Activated CD8-positive, alpha-beta memory T cell treated with anti-CD3 and anti-CD28 coated beads for 24 hours (primary cell): ENCODE measurements around the gene AEN.

ENCODE experiments used
- DNase-seq: peaks from one replicate; pipeline ENCODE4 v3.0.0-alpha.2; 2020

Gene AEN, protein sequence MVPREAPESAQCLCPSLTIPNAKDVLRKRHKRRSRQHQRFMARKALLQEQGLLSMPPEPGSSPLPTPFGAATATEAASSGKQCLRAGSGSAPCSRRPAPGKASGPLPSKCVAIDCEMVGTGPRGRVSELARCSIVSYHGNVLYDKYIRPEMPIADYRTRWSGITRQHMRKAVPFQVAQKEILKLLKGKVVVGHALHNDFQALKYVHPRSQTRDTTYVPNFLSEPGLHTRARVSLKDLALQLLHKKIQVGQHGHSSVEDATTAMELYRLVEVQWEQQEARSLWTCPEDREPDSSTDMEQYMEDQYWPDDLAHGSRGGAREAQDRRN

DNA sequence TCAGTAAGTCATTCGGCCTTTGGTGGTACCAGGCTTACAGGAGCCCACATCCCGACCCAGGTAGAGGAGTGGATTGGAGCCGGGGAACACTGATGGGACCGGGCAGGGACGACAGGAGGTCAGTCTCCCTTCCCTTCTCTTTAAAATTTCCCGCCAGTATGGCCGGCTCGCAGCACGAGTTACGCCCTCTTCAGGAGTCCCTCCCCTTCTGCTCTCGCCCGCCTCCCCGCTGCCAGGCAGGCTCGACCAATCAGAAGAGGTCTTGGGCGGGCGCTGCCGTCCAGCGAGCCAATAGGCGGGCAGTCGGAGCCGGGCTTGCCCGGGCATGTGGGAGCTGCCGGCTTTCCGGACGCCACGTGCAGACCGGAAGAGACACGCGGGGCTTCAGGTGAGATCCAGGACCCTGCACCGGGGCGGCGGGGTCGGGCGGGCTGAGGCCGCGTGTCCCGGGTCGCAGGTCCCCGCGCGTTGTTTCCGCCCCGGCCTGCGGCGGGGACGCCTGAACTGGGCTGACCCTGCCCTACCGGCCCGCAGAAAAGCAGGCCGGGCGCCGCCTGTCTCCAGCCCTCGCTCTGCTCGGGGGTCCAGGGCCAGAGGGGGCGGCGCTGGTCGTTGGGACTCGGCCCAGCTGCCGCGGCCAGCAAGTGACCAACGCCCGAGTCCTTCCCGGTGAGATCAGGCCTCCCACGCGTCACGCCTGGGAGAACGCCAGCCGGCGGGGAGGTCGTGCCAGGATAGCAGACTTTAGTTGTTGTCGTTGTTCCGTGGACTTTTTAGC lies at the start of gene AEN:
Gene AEN (plus strand): TSS at position 346 of the 778 bp plus-strand sequence. CDS start 4,870 bp downstream, outside the sequence.
- peak; percentile 97 for DNase-seq

DNA sequence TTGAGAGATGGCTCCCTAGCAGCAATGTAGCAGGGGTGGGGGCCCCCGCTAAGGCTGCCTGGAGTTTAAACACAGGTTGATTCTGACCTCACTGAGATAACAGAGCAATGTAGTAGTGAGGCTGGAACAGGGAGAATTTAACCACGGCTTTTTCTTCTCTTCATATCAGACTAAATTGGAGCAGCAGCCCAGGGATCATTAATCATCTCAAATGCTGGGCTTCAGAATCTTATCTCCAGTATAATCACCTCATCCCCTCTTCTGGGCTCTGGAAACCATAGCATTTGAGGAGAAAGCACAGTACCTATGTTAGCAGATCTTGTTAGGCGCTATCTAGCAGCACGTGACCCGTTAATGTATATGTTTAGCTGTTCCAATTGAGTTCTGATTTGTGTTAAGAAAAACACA lies 49.3 kb upstream of the AEN start:
- DNase-seq, result no peak

DNA sequence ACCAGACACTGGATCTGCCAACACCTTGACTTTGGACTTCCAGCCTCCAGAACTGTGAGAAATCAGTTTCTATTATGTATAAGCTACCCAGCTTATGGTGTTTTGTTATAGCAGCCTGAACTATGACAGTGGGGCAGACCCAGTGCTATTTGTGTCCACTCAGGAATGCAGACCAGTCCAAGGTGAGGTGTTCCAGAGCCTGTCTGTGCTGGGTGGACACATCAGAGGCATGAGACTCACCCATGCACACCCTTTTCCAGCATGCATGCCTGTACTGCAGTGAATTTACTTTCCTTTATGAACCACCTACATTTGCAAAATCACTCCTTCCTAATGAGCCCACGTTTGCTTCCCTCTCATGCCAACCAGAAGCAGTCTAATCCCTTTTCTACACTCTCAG lies 47.1 kb upstream of the AEN start:
- no peak for DNase-seq

DNA sequence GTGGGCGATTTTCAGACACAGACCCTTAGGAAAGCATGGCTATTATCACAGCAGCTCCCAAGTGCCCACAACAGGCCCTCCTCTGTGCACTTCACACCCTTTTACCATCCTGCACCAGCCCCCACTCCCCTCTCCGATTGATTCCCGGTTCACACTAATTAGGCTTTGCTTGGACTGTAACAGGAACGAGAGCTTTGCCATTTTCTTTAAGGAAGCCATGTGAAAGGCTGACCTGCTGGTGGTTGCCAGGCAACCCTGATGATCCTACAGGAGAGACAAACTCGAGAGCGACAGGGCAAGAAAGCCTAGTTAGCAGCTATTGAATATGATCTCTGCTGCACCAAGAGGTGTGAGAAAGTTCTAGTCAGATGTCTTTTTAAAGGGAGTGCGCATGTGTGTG lies 46.5 kb upstream of the AEN start:
- DNase-seq, result no peak

DNA sequence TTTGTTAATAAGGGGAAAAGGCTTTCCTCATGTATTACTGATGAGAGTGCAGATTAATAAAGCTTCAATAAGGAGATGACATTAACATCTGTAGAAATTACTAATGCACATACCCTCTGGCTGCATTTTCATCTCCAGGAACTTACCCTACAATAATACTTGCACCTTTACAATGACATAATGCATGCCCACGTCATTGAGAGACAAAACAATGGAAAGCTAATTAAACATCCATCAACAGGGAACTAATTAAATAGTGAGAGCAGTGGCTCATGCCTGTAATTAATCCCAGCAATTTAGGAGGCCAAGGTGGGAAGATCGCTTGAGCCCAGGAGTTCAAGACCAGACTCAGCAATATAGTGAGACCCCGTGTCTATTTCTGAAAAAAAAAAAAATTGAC lies 41.8 kb upstream of the AEN start:
- DNase-seq, result no peak

DNA sequence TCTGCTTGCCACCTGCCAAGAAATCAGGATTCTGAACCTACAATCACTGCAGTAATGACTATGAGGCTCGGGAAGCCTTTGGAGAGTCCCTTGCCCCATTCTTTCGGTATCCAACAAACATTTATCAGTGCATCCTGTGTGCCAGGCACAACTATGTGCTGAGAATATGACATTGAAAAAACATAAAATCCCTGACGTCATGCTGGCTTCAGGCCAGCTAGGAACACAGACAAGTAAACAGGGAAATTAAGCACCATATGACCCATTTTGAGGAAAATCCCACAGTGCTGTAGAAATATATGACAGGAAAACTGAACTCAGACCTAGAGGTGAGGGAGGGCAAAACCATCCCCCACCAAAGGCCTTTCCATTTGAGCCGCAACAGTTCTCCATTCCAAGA lies 40.6 kb upstream of the AEN start:
- no peak for DNase-seq

DNA sequence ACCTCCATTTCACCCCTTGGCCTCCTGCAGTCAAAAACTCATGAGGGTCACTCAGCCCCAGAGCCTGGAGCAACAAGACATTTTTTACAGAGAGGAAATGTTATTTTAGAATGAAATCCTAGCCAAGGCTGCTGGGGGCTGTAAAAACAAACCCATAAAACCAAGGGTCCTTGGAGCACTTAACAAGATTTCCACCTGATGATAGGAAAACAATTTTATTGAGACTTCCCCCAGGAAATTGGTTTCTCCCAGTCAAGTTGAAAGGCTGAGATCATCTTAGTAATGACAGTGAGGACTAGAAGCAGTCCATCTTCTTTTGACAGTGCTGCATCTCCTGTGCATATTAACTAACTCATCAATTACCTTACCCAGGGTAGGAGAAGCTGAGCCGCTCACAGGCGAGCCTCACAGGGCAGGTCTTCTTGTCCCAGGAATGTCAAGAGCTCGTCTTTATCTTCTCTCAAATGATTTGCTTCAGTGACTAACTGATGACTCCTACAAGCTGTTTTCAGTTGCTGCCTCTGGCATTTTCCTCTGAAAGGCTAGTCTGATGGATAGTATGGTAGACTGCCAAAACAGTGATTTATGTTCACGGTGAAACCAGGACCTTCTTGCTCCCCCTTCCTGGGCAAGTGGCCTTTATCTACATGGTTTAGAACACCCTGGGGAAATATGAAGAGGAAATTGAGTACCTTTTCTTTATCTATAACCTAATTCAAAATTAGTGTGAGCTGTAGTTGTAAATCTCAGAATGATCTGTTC lies 34.6 kb upstream of the AEN start:
- DNase-seq, result no peak

DNA sequence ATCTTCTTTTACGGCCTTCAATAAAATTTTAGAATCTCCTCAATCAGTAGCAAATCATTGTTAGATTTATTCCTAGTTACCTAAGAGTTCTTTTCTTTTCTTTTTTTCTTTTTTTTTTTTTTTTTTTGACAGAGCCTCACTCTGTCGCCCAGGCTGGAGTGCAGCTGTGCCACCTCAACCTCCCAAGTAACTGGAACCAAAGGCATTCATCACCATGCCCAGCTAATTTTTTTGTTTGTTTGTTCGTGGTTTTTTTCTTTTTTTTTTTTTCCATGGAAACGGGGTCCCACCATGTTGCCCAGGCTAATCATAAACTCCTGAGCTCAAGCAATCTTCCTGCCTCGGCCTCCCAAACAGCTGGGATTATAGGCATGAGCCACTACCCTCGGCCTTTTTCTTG lies 30.4 kb upstream of the AEN start:
- DNase-seq, result no peak

DNA sequence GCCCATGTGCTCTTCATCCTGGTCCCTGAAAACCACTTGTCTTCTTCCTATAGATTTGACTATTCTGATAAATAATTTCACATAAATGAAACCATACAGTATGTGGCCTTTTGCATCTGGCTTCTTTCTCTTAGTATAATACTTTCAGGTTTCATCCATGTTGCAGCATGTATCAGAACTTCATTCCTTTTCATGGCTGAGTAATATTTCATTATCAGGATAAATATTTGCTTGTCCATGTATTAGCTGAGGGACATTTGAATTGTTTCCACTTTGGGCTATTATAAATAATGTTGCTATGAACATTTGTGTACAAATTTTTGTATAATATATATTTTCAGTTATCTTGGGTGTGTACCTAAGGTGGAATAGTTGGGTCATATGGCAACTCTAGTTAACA lies 29.8 kb upstream of the AEN start:
- no peak for DNase-seq

DNA sequence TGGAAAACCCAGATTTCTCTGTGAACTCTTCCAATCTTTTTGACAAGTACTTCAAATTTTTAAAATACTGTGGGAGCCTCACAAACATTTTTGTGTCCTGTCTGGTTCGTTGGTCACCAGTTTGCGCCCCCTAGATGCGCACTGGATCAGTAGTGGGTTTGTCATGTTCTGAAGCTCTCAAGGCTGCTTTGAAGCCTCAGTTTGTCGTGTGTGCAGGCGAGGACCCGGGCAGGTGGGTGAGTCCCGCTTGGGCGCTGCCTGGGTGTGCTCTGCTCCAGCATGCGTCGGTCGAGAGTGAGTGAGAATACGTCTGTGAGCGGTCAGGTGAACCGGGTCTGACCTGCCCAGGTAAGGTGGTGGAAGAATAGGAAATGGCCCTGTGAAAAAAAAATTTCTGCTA lies 17.3 kb upstream of the AEN start:
- DNase-seq, result no peak

DNA sequence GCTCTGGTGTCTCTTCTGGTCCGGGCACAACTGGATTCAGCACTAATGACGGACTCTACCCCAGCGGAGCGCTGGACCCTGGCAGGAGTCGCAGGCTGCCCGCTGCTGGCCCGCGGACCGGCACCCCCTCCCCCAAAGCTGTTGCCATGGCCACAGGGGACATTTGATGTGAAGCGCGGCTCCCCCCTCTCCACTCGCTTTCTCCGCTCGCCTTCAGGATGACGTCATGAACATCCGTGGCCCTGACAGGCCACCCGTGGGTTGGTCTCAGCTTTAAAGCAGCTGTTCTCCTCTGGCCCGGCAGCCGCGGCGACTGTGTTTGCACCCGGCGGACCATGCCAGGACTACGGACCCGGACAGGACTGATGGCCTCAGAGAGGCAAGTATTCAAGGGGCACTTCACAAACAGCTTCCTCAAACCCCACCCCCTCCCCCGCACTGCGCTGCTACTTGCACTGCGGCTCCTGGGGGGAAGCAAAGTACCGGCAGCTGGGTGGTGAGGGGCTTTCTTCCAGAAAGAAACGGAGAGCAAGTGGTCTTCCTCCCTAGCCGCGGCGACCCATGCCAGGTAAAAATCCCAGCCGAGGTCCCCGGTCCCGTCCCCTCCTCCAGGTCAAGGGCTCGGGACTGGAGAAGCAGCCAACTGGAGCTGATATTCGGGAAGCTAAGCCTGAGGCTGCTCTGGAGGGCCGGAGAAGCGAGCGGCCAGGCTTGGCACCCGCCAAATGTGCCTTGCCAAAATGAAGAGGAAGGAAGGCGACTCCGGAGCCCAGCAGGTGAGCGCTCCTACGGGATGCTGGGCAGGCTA lies 16.6 kb upstream of the AEN start:
- no peak for DNase-seq

DNA sequence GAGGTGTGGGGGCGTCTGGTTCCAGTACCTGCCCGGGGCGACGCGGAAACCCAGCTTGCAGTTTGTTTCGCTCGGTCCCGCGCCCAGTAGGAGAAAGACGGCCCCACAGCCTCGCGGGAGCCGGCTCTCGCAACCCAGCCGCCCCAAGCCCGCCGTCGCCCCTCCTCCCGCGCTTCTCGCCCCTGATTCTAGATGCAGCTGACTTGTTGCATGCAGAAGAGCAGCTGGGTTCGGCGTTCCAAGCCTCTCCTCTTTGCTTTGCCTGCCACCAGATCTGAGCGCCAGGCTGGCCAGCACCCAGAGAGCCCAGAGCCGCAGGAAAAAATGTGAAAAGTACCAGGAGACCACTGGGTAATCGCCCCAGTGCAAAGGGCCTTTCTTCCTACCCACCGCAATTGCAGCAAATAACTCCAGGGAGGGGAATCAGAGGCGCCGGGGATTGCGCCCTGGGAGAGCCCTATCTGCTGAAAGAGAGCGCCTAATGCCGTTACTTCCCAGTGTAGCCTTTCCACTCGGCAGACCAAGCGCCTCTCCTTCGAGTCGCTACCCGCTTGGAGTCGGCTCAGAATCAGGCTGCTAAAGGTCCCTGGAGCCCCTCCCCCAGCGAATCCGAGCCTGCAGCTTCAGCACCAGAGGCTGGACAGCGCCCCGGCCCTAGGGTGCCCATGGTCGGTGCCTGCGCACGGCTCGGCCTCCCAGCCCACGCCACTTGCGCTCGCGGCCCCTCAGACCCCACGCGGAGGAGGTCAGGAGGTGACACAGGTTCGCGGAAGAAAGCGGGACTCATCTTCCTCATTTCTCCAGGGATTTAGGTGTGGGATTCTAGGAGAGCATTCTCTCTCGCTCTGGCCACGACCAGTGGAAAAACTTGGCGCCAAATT lies 15.7 kb upstream of the AEN start:
- peak; percentile 79 for DNase-seq

DNA sequence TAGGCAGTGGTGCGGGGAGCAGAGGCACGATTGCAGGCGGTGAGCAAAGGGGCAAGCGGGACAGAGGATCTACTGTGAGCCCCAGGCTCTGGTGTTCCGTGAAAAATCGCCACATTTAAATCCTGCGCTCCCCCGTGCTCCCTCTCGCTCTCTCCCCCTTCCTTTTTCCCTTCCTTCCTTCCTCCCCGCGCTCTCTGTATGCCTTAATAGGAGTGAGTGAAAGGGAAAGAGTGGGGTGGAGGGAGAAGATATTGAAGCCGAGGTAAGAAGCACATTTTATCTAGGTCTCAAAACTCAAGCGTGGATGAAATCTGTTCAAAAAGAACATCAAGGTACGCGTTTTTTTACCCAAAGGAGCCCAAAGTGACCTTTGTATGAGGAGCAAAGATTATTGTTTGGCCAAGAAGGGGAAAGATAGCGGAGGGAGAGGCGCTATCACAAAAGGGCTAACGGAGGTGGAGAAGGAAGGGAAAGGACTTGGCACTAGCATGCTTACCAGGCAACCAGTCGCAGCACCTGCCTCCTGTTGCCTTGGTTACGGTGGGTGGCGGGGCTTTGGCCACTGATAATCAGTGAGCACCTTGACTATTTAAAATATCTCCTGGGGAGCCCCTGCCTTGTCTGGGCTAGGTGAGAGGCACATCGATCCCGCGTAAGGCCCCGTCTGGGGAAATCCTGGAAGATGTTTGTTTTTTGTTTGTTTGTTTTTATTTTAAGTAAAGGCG lies 14.9 kb upstream of the AEN start:
- DNase-seq, result no peak

DNA sequence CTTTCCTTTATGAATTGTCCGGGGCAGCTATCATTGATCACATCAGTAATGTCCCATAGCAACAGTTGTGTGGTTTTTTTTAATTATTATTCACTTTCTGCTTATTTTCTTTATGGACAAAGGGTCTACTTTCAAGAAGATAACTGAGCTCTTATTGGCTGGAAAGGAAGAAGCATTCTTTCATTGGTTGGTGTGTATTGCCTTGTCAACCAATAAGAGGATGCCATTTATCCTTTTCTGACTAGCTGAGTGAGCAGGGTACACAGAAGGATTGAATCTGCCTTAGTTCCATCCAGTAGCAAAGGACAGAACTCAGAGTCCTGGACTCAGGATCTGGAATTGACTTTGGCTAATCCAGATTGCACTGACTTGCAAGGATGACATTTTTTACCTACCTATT lies 13.2 kb upstream of the AEN start:
- no peak for DNase-seq

DNA sequence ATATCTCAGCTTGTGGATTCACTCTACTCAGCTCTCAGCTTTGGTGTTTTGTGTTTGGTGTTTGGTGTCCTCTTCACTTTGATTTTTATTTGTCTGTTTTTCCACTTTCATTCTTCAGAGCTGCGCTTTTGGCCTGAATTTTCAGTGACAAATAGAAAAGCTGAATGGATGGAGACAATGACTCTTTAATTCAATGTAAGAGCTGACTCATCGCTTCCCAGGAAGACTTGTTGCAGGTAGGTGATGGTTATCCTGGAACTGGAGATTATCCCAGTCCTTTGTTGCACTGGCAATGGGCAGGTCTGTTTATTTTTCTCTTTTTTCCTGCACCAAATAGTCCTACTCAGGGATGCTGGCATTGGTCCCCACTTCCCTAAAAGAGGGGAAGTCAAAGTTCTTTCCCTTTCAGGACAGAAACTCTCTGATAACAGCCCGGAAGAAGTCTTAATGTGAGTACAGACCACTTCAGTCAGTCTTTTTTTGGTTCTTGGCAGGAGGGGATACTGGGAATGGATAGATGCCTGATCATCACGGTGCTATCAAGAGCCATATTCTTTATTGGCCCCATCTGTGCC lies 12.4 kb upstream of the AEN start:
- DNase-seq, result no peak

DNA sequence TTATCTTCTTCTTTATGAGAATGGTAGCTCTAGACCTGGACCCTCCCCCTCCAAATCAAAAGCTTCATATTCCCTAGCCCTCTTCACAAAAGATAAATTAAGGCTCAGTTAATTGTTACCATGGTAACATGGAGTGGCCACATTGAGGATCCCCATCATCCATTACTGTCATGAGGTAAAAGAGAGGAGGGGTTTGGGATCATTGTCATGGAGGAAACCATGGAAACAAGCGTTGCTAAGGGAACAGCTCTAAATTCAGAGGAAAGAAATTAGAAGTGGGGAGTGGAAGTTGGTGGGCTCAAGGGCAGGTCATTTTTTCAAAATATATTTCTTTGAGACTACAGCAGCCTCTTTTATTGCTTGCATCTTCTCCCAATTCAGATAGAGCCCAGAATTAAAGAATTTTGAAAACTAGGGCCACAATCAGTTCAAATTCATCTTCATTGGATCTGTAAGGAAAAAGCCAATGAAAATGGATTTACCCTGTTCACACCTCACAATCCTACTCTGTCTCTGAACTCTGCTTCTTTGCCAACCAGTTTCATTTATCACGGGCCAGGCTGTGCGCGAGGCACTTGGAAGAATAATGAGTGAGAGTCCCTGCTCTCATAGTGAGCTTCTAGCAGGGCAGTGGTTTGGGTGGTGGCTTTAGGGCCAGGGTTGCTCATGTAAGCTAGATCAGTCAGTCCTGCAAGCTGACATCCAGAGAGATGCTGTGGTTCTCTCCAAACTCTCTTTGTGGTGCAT lies 11.6 kb upstream of the AEN start:
- DNase-seq, result no peak

DNA sequence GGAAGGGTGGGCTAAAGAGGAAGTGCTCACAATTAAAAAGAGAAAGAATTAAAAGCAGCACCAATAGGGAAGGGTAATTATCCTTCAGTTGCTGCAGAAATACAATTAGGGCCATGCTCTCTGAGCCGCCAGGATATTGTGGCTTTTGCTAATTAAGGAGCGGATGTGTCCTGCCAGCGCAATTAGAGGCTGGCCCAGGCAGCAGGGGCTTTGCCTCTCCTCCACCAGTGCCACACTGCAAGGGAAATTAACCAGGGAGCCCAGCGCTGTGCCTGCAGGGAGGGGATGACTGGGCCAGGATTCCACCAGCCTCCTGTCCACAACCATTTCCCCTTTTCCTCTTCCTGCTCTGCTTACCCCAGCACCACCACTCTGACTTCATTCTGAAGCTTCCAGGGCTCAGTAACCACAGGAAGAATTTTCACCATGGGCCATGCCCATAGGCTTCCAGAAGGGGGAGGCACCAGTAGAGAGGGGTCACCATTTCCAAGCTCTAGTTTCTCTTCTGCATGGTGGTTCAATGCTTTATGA lies 10.4 kb upstream of the AEN start:
- DNase-seq, result no peak

DNA sequence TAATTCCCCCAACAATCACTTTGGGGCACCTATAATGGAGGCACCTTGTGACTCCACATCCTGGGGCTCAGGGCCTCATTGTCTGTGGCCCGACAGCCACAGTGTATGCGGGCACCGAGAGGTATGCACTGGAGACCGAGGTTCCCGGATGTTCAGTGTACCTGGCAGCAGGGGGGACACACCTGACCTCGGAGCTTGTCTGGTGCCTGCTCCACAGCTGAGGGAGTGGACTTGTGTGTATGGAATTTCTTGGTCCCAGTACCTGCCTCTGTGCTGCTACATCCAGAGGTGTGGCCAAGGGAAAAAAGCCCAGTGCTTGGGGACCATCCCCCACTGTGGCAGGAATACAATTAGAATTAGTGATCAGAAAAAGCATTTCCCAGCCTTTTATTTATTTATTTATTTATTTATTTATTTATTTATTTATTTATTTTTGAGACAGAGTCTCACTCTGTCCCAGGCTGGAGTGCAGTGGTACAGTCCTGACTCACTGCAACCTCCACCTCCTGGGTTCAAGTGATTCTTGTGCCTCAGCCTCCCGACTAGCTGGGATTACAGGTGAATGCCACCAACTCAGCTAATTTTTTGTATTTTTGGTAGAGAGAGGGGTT lies 8.8 kb upstream of the AEN start:
- no peak for DNase-seq
